CD4-positive, alpha-beta T cell treated with Interleukin-15 for 4 hours (primary cell): Measurements from ENCODE around the gene ZBTB20.

Experiments used
- DNase-seq: peaks from one replicate; pipeline ENCODE4 v3.0.0-alpha.2; 2020; ENCODE audit warnings: low spot score

ZBTB20 gene

GRCh38 chr3:114671741-114672510 lies 475.2 kb downstream of the ZBTB20 start:
- DNase-seq: no peak

GRCh38 chr3:114669614-114670013 lies 477.5 kb downstream of the ZBTB20 start:
- DNase-seq: no peak

- no peak for DNase-seq
These were observed 479.0 kb downstream of the ZBTB20 start for GRCh38 chr3:114668099-114668498.

GRCh38 chr3:114666623-114667022 lies 480.5 kb downstream of the ZBTB20 start:
- no peak for DNase-seq

- DNase-seq: no peak
These were observed 483.1 kb downstream of the ZBTB20 start for GRCh38 chr3:114664006-114664405.

GRCh38 chr3:114660808-114661207 lies 486.3 kb downstream of the ZBTB20 start:
- DNase-seq: no peak

- DNase-seq: no peak
These were observed 487.0 kb downstream of the ZBTB20 start for GRCh38 chr3:114660124-114660523.

- no peak for DNase-seq
These were observed 487.7 kb downstream of the ZBTB20 start for GRCh38 chr3:114659109-114660061.

GRCh38 chr3:114651555-114651954 lies 495.5 kb downstream of the ZBTB20 start:
- no peak for DNase-seq

GRCh38 chr3:114650808-114651207 lies 496.3 kb downstream of the ZBTB20 start:
- no peak for DNase-seq

GRCh38 chr3:114649331-114649730 lies 497.8 kb downstream of the ZBTB20 start:
- DNase-seq: no peak

GRCh38 chr3:114646526-114646925 lies 500.6 kb downstream of the ZBTB20 start:
- DNase-seq: no peak

- no peak for DNase-seq
These were observed 501.7 kb downstream of the ZBTB20 start for GRCh38 chr3:114645392-114645791.

- no peak for DNase-seq
These were observed 502.7 kb downstream of the ZBTB20 start for GRCh38 chr3:114644367-114644766.

- DNase-seq: no peak
These were observed 503.9 kb downstream of the ZBTB20 start for GRCh38 chr3:114642951-114643741.

GRCh38 chr3:114640126-114640525 lies 507.0 kb downstream of the ZBTB20 start:
- DNase-seq: no peak

GRCh38 chr3:114639171-114639570 lies 507.9 kb downstream of the ZBTB20 start:
- no peak for DNase-seq

GRCh38 chr3:114635878-114636277 lies 511.2 kb downstream of the ZBTB20 start:
- DNase-seq: no peak

GRCh38 chr3:114634635-114635034 lies 512.5 kb downstream of the ZBTB20 start:
- no peak for DNase-seq

GRCh38 chr3:114632757-114633424 lies 514.2 kb downstream of the ZBTB20 start:
- no peak for DNase-seq

GRCh38 chr3:114627770-114628169 lies 519.3 kb downstream of the ZBTB20 start:
- no peak for DNase-seq

- DNase-seq: no peak
These were observed 520.3 kb downstream of the ZBTB20 start for GRCh38 chr3:114626751-114627150.
